Testis (tissue), 2 donors: Measurements from ENCODE around the gene TNFAIP6.

Source experiments
- POLR2A ChIP-seq: fragments of 450-650 bp; IDR thresholded peaks from one replicate; pipeline ENCODE4 v1.6.1; 2017; ENCODE audit warnings: antibody characterized with exemption, mild to moderate bottlenecking, moderate library complexity
- TF ChIP-seq, protein P1 (sequence below), 3 experiments: fragments of 450-650 bp in 2 of 3; fragments of 200-600 bp in 1 of 3; sonication (generic) in 1 of 3; IDR thresholded peaks; one replicate each; pipeline ENCODE4 v1.5.1; 2016 to 2019; ENCODE audit warnings: antibody characterized with exemption in 3 of 3, mild to moderate bottlenecking in 2 of 3, moderate library complexity in 1 of 3

GRCh38 chr2:151409601-151410484 is 52.5 kb downstream of the TNFAIP6 start, which contains the start of gene RIF1:
- TF ChIP-seq, protein P1, sequence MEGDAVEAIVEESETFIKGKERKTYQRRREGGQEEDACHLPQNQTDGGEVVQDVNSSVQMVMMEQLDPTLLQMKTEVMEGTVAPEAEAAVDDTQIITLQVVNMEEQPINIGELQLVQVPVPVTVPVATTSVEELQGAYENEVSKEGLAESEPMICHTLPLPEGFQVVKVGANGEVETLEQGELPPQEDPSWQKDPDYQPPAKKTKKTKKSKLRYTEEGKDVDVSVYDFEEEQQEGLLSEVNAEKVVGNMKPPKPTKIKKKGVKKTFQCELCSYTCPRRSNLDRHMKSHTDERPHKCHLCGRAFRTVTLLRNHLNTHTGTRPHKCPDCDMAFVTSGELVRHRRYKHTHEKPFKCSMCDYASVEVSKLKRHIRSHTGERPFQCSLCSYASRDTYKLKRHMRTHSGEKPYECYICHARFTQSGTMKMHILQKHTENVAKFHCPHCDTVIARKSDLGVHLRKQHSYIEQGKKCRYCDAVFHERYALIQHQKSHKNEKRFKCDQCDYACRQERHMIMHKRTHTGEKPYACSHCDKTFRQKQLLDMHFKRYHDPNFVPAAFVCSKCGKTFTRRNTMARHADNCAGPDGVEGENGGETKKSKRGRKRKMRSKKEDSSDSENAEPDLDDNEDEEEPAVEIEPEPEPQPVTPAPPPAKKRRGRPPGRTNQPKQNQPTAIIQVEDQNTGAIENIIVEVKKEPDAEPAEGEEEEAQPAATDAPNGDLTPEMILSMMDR (IDR thresholded peaks at IDR 0.05): peak; percentile 53 to 69 (median 54)
- no peak for TF ChIP-seq POLR2A
